GM18873 (cell line): ENCODE measurements around the gene GNA15.
"Not testable (repeated sequence)": the region's sequence is repeated elsewhere in the genome, so short reads cannot be mapped to it uniquely, and the experiment has no call there.

Experiments
- ATAC-seq: cut with Tn5 transposase; IDR thresholded peaks from one replicate; pipeline ENCODE4 v1.9.1; 2021; ENCODE audit warnings: mild to moderate bottlenecking, moderate library complexity, moderate number of reproducible peaks; ENCODE audit not compliant: unreplicated experiment, low FRiP score

GNA15 gene

DNA sequence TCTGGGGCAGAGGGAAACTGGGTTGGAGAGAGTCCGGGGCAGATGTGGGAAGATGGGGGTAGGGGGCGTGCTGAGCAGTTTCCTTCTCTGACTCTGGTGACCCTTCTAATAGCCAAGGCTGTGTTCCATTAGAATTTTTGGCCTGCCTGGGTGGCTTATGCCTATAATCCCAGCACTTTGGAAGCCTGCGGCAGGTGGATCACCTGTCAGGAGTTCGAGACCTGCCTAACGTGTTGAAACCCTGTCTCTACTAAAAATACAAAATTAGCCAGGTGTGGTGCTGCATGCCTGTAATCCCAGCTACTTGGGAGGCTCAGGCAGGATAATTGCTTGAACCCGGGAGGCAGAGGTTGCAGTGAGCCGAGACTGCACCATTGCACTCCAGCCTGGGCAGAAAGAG, 67.1 kb downstream of the GNA15 start:
- not testable (repeated sequence) for ATAC-seq

DNA sequence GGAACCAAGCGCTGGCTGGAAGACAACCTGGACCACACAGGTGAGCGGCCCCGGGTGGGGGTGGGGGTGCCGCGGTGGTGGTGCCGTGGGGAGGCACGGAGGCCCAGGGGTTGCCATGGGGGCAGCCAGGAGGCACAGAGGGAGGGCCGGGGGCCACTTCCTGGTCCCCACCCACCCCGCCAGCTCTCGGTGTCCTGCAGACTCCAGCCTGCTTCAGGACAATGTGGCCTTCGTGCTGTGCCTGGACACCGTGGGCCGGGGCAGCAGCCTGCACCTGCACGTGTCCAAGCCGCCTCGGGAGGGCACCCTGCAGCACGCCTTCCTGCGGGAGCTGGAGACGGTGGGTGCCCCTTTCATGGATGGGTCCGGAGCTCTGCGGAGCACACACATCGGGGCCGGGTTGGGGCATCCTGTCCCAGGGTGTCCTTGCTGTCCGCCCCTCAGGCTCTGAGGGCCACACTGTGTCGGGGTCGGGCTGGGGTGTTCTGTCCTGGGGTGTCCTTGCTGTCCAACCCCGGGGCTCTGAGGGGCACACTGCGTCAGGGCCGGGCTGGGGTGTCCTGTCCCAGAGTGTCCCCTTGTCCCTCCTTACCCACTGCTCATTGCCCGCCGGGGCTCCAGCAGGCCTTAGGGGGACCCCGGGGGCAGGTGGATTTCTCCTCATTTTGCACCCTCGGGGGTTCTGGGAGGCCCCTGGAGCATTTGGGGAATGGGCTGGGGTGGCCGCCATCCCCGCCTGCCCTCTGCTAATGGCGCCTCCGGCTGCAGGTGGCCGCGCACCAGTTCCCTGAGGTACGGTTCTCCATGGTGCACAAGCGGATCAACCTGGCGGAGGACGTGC, 68.2 kb downstream of the GNA15 start:
- ATAC-seq, result no peak

DNA sequence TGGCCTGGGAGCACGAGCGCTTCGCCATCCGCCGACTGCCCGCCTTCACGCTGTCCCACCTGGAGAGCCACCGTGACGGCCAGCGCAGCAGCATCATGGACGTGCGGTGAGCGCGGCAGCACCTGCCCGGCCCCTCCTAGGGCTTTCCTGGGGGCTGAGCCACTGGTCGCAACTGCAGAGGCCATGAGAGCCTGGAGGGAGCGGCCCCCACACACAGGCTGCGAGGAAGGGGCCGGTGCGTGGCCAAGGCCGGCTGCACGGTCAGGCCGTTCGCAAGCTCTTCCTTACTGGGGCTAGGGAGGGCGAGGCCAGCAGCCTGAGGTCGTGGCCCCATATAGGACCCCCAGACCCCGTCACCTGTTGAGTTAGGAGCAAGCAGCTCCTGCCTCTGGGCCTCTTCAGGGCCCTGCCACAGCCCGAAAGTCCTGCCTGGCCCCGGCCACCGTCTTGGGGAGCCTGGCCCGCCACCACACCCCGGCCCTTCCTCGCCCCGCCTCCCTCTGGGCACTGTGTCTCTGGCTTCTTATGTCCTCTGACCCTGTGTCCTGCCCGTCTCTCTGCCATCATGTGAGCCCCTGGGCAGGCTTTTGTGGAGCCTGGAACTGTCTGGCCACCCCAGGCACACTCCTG, 68.9 kb downstream of the GNA15 start:
- no peak for ATAC-seq

DNA sequence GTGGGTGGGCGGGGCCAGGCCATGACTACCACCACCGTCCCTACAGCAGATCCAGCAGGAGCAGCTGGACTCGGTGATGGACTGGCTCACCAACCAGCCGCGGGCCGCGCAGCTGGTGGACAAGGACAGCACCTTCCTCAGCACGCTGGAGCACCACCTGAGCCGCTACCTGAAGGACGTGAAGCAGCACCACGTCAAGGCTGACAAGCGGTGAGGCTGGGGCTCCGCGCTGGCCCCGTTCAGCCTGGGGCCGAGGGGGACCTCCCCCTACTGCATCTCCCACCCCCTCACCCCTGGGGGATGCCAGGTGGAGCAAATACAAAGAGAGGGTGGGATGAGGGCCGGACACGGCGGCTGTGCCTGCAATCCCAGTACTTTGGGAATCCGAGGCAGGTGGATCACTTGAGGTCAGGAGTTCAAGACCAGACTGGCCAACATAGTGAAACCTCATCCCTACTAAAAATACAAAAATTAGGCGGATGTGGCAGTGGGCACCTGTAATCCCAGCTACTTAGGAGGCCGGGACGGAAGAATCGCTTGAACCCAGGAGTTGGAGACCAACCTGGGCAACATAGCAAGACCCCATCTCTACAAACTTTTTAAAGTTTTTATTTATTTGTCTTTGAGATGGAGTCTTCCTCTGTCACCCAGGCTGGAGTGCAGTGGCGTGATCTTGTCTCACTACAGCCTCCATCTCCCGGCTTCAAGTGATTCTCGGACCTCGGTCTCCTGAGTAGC, 70.6 kb downstream of the GNA15 start:
- ATAC-seq, result no peak

DNA sequence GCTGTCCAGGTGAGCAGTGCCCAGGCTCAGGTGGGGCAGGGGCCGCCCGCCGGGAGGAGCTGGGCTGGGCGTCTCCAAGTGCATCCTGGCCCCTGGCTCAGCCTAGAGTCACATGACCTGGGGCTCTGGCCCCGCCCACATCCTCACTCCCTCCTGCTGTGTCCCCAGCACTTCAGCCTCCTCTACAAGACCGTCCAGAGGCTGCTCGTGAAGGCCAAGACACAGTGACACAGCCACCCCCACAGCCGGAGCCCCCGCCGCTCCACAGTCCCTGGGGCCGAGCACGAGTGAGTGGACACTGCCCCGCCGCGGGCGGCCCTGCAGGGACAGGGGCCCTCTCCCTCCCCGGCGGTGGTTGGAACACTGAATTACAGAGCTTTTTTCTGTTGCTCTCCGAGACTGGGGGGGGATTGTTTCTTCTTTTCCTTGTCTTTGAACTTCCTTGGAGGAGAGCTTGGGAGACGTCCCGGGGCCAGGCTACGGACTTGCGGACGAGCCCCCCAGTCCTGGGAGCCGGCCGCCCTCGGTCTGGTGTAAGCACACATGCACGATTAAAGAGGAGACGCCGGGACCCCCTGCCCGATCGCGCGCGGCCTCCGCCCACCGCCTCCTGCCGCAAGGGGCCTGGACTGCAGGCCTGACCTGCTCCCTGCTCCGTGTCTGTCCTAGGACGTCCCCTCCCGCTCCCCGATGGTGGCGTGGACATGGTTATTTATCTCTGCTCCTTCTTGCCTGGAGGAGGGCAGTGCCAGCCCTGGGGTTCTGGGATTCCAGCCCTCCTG, 71.8 kb downstream of the GNA15 start:
- no peak for ATAC-seq

DNA sequence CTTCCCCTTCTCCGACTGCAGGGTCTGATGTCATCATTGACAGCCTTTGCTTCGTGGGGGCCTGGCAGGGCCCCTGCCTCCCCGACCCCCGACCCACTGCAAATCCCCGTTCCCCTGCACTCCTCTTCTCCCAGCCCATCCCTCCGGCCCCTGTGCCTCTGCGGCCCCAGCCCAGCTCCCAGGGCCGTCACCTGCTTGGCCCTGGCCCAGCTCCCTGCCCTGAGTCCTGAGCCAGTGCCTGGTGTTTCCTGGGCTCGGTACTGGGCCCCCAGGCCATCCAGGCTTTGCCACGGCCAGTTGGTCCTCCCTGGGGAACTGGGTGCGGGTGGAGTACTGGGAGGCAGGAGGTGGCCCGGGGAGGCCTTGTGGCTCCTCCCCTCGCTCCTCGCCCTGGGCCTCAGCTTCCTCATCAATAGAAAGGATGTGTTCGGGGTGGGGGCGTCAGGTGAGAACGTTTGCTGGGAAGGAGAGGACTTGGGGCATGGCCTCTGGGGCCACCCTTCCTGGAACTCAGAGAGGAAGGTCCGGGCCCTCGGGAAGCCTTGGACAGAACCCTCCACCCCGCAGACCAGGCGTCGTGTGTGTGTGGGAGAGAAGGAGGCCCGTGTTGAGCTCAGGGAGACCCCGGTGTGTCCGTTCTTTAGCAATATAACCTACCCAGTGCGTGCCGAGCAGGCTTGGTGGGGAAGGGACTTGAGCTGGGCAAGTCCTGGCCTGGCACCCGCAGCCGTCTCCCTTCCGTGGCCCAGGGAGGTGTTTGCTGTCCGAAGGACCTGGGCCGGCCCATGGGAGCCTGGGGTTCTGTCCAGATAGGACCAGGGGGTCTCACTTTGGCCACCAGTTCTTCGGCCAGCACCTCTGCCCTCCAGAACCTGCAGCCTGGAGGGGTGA, 72.7 kb downstream of the GNA15 start:
- ATAC-seq, result no peak

DNA sequence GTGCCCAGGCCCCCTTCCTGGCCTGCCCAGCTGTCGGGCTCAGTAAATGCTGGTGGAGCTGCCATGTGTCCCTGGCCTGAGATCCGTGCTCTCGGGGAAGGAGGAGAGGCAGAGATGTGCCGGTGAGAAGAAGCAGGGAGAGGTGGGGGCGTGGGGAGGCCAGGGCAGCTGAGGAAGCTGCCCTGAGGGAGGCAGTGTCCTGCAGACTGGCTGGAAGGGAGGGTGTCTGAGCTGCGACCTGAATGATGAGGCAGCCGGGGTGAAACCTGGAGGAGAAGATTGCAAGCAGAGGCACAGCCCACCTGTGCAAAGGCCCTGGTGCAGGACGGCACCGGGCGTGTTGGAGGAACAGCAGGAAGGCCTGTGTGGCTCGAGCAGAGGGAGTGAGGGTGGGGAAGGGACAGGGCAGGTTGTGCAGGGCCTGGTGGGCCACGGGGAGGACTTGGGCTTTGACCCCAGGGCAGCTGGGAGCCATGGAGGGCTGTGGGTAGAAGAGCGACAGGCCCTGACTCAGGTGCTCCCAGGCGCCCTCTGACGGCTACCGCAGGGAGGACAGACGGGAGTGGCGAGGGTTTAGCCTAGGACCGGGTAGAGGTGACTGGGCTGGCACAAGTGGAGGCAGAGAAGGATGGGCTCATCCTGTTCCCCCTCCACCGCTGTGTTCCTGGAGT, 74.6 kb downstream of the GNA15 start:
- ATAC-seq, result no peak

DNA sequence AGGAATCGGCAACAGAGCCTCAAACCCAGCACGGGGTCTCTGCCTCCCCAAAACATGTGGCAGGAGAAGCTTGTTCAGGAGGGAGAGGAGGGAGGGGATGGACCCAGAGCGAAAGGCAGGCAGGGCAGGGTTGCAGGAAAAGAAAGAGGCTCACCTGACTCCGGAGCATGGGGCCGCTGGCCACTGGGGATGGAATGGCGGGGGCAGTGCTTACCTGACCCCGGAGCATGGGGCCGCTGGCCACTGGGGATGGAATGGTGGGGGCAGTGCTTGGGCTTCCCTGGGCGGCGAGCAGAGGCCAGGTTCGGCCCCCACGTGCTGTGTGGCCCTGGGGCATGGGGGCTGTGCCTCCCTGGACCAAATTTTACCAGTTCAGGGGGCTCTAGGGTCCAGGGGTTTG, 75.4 kb downstream of the GNA15 start:
- ATAC-seq, result no peak

DNA sequence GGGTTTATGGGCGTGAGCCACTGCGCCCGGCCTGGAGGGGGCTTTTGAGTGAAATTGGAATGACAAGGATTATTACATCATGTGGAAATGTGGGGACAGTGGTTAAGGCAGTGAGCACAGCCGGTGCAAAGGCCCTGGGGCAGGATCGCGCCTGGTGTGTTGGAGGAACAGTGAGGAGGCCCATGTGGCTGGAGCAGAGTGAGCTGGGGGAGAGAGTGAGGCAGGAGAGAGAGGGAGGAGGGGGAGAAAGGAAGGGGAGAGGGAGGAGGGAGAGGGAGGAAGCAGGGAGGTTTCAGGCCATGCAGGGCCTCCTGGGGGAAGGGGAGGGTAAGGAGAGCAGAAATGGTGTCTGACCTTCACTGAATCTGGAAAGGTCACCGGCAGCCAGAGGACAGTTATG, 77.3 kb downstream of the GNA15 start:
- ATAC-seq, result no peak
